HEK293 (cell line): ENCODE results near the gene MTHFD1.

ENCODE experiments used
- CTCF ChIA-PET: fragments of 350-600 bp; formaldehyde crosslinking; extraction: SDS; loops from one replicate; lab custom pipeline; 2021; ENCODE audit warnings: antibody characterized with exemption; lab: Yijun Ruan, JAX
- POLR2A ChIA-PET: fragments of 300-600 bp; formaldehyde crosslinking; extraction: SDS; loops from one replicate; lab custom pipeline; 2020; ENCODE audit warnings: antibody characterized with exemption, inconsistent platforms; lab: Yijun Ruan, JAX
- H3K27ac ChIP-seq: fragments of 200-500 bp; sonication (Bioruptor generic); 2 replicates; pipeline ENCODE4 v1.5.1; 2014; ENCODE audit warnings: low read depth, low read length, control low read depth, inconsistent platforms; ENCODE audit errors: extremely low read depth
- H3K36me3 ChIP-seq, 2 experiments: fragments of 200-500 bp in 1 of 2; sonication (Bioruptor generic) in 1 of 2; 1 replicate in 1 of 2; 2 replicates in 1 of 2; pipeline ENCODE4 v1.5.1; 2014 to 2017; ENCODE audit warnings: inconsistent platforms in 2 of 2, low read length in 2 of 2; ENCODE audit not compliant: control insufficient read depth in 2 of 2, insufficient read depth in 1 of 2
- H3K4me1 ChIP-seq: fragments of 200-500 bp; sonication (Bioruptor generic); 2 replicates; pipeline ENCODE4 v1.5.1; 2014; ENCODE audit warnings: mild to moderate bottlenecking, low read length, inconsistent platforms; ENCODE audit not compliant: control insufficient read depth, insufficient read depth
- H3K4me3 ChIP-seq: 2 replicates; pipeline ENCODE4 v1.5.1; 2011; ENCODE audit warnings: low read depth, mild to moderate bottlenecking, control low read depth, low read length, moderate library complexity
- H3K9me3 ChIP-seq: fragments of 200-500 bp; sonication (Bioruptor generic); 2 replicates; pipeline ENCODE4 v1.5.1; 2014; ENCODE audit warnings: low read depth, low read length, inconsistent platforms; ENCODE audit not compliant: control insufficient read depth, insufficient read depth
- GLI2 ChIP-seq: fragments of 450-650 bp; formaldehyde crosslinking; IDR thresholded peaks from 2 replicates; pipeline ENCODE4; 2017; ENCODE audit warnings: missing biosample characterization, missing genetic modification characterization, low read depth, borderline replicate concordance
- KLF9 ChIP-seq: fragments of 450-650 bp; formaldehyde crosslinking; IDR thresholded peaks from 2 replicates; pipeline ENCODE4 v1.5.1; 2016; ENCODE audit warnings: missing biosample characterization, missing genetic modification characterization, low read depth
- PRDM2 ChIP-seq: fragments of 450-650 bp; formaldehyde crosslinking; IDR thresholded peaks from 2 replicates; pipeline ENCODE4 v1.5.1; 2016; ENCODE audit warnings: missing biosample characterization, missing genetic modification characterization, borderline replicate concordance
- SP2 ChIP-seq: fragments of 450-650 bp; formaldehyde crosslinking; IDR thresholded peaks from 2 replicates; pipeline ENCODE4 v1.5.1; 2016; ENCODE audit warnings: missing biosample characterization, missing genetic modification characterization
- YY1 ChIP-seq: fragments of 450-650 bp; formaldehyde crosslinking; IDR thresholded peaks from 2 replicates; pipeline ENCODE4 v1.5.1; 2018; ENCODE audit warnings: missing biosample characterization, missing genetic modification characterization
- ZFHX2 ChIP-seq: fragments of 450-650 bp; formaldehyde crosslinking; conservative IDR thresholded peaks from 2 replicates; pipeline ENCODE4 v1.5.1; 2016; ENCODE audit warnings: missing biosample characterization, missing genetic modification characterization
- ZNF157 ChIP-seq: fragments of 450-650 bp; formaldehyde crosslinking; IDR thresholded peaks from 2 replicates; pipeline ENCODE4 v1.5.1; 2016; ENCODE audit warnings: missing biosample characterization, missing genetic modification characterization
- ZNF350 ChIP-seq: fragments of 450-650 bp; formaldehyde crosslinking; IDR thresholded peaks from 2 replicates; pipeline ENCODE4 v1.5.0; 2017; ENCODE audit warnings: missing biosample characterization, mild to moderate bottlenecking, missing genetic modification characterization
- ZNF394 ChIP-seq: fragments of 450-650 bp; formaldehyde crosslinking; IDR thresholded peaks from 2 replicates; pipeline ENCODE4 v1.5.1; 2016; ENCODE audit warnings: missing biosample characterization, missing genetic modification characterization, mild to moderate bottlenecking, moderate library complexity, borderline replicate concordance
- TF ChIP-seq, protein P1 (sequence below): sonication (generic); formaldehyde crosslinking; IDR thresholded peaks from 2 replicates; pipeline ENCODE4 v1.8.1; 2022; ENCODE audit warnings: mild to moderate bottlenecking, moderate library complexity, missing genetic modification reagents

The MTHFD1 gene

DNA sequence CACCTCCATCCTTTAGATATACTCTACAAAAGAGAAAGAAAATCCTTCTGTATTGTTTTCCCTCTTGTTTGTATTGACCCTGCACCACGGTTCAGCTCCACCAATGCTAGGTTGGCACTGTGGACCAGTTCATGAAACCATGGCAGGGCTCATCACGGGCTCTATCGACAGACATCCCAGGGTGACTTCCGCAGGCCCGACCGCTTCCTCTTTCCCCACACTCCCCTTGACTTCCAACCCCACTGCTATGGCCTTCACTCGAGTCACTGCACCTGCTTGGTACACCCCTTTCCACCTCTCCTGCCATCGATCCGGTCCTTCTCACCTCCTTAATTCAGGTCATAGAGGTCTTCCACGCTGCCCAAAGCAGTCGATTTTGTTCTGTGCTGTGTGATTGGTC is 56.0 kb downstream of the MTHFD1 start:
- Histone ChIP-seq H3K36me3 (peaks cover 44 to 90% of the 10 kb centered on the region in 2 experiments), H3K4me1 (no peaks in the 10 kb centered on the region), H3K4me3 (no peak overlapping the region), H3K9me3 (no peaks in the 10 kb centered on the region), H3K27ac (no peak overlapping the region)
- ChIA-PET CTCF (interaction anchor here (0.6 to 1.8 kb wide), 2 partner anchors 14 to 31 kb away, joined by 4 to 8 read pairs; no protein-coding TSS in a partner anchor), POLR2A (interaction anchor here (1.1 kb wide), 1 partner anchor 61 kb away, joined by 3 read pairs; the partner anchor contains the start of gene ZBTB1)
- TF ChIP-seq, protein P1, sequence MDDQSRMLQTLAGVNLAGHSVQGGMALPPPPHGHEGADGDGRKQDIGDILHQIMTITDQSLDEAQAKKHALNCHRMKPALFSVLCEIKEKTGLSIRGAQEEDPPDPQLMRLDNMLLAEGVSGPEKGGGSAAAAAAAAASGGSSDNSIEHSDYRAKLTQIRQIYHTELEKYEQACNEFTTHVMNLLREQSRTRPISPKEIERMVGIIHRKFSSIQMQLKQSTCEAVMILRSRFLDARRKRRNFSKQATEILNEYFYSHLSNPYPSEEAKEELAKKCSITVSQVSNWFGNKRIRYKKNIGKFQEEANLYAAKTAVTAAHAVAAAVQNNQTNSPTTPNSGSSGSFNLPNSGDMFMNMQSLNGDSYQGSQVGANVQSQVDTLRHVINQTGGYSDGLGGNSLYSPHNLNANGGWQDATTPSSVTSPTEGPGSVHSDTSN = no peak
- TF ChIP-seq ZNF394 (no peak), ZNF350 (tag by site-specific recombination) (no peak), SP2 (no peak), KLF9 (tag by site-specific recombination) (no peak)

DNA sequence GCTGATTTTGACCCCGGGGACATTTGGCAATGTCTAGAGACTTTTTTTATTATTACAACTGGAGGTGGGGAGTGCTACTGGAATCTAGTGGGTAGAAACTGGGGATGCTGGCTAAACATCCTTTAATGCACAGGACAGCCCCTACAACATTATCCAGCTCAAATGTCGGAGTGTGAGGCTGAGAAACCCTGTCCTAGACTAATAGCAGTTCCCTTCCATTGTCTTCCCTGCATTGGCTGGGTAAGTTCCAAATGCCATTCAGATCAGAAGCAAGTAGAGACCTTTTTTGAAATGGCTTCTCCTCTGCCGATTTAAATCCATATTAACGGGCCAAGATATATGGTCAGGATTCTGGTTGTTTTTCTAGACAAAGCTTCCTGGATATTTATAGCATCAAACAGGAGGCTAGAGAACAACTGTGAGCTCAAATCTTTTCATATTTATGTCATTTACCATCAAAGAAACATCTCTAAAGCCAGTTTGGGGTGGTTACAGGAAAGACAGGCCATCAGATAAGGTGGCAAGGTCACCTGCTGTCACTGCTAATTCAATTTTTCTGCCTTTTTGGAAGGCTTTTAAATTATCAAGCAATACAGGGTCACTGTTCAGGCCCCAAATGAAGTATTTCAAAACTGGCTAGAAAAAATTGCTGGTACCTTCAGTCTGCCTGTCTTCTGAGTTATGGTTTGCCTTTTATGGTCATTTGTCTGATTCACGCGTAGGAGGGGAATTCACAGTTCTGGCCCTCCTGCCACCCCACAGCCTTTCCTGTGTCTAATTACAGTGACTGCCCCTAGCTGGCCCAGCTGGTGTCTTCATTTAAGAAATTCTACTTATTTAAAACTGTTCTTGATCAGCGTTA is 57.1 kb downstream of the MTHFD1 start:
- CTCF ChIA-PET = interaction anchor here (0.6 to 2.8 kb wide), 7 partner anchors 9 to 192 kb away, joined by 3 to 16 read pairs (median 4); partner anchors contain the start of gene AKAP5
- 0 out of 2 replicates have a peak, but pooled peaks have one; percentile 11 for TF ChIP-seq ZFHX2 (tag by site-specific recombination)
- no peak for TF ChIP-seq GLI2
- no peaks in the 10 kb centered on the region for H3K4me1 ChIP-seq

GRCh38 chr14:64447876-64448670 is 59.9 kb downstream of the MTHFD1 start:
- H3K9me3 ChIP-seq = no peaks in the 10 kb centered on the region
- no peak overlapping the region for H3K27ac ChIP-seq
- POLR2A ChIA-PET = no interaction called here
- no peak for TF ChIP-seq PRDM2 (tag by site-specific recombination)
- TF ChIP-seq ZNF157 (tag by site-specific recombination) = no peak
- TF ChIP-seq YY1 (tag by site-specific recombination) = no peak
- peaks cover 59 to 88% of the 10 kb centered on the region in 2 experiments for H3K36me3 ChIP-seq
- H3K4me1 ChIP-seq = no peaks in the 10 kb centered on the region
- no peak overlapping the region for H3K4me3 ChIP-seq
- CTCF ChIA-PET = interaction anchor here (0.9 kb wide), 1 partner anchor 18 kb away, joined by 8 read pairs; no protein-coding TSS in a partner anchor

More for the DNA sequence above, 57.1 kb downstream of the MTHFD1 start:
- Histone ChIP-seq H3K4me3 (no peak overlapping the region), H3K27ac (no peak overlapping the region), H3K9me3 (no peaks in the 10 kb centered on the region), H3K36me3 (peaks cover 44 to 93% of the 10 kb centered on the region in 2 experiments)
- POLR2A ChIA-PET = interaction anchor here (0.6 to 1.1 kb wide), 2 partner anchors 57 to 60 kb away, joined by 3 read pairs; partner anchors contain the start of genes MTHFD1 and ZBTB1
